CD4-positive, alpha-beta T cell (primary cell): Measurements from ENCODE around the gene ADAMTSL1. TPM values are rescaled to one million over a fixed set of nuclear protein-coding genes. Genes with fewer than 3 reads are reported as not detected.

Source experiments
- ATAC-seq: fragments of 200-7000 bp; cut with Tn5 transposase; one replicate; pipeline ENCODE4 v1.10.0; 2022; ENCODE audit warnings: mild to moderate bottlenecking; ENCODE audit not compliant: poor library complexity
- CTCF ChIA-PET: fragments of 350-600 bp; sonication (Branson Sonifier 250); formaldehyde crosslinking; loops from one replicate; lab custom pipeline; 2021; ENCODE audit warnings: antibody characterized with exemption, inconsistent platforms; lab: Charles Lee
- POLR2A ChIA-PET: fragments of 350-600 bp; sonication (Branson Sonifier 250); formaldehyde crosslinking; loops from one replicate; lab custom pipeline; 2021; ENCODE audit warnings: antibody characterized with exemption, inconsistent platforms; lab: Charles Lee
- DNase-seq, 14 experiments: peaks; one replicate each; pipeline ENCODE4 v3.0.0-alpha.2; 2013 to 2020; ENCODE audit warnings: mixed read lengths in 2 of 14
- H3K27ac ChIP-seq, 2 donors: one replicate each; pipeline versions ENCODE4 v1.5.1 to v1.7.0; 2013; ENCODE audit warnings: low read length in 2 of 2, low read depth in 1 of 2, mild to moderate bottlenecking in 1 of 2
- H3K27me3 ChIP-seq, 2 experiments: 1 replicate in 1 of 2; 2 replicates in 1 of 2; pipeline versions ENCODE4 v1.6.1 to v1.7.0; 2013; ENCODE audit warnings: low read length in 2 of 2, control low read depth in 1 of 2, mild to moderate bottlenecking in 1 of 2, moderate library complexity in 1 of 2; ENCODE audit not compliant: insufficient read depth in 2 of 2, control insufficient read depth in 1 of 2
- H3K36me3 ChIP-seq: one replicate; pipeline ENCODE4 v1.6.1; 2013; ENCODE audit warnings: low read length, control low read depth; ENCODE audit not compliant: insufficient read depth
- H3K4me1 ChIP-seq: one replicate; pipeline ENCODE4 v1.6.1; 2013; ENCODE audit warnings: low read length, control low read depth; ENCODE audit not compliant: insufficient read depth
- H3K4me3 ChIP-seq: one replicate; pipeline ENCODE4 v1.5.1; 2013; ENCODE audit warnings: mild to moderate bottlenecking, low read length, moderate library complexity
- H3K9me3 ChIP-seq, 2 experiments: 1 replicate in 1 of 2; 2 replicates in 1 of 2; pipeline versions ENCODE4 v1.6.1 to v1.7.0; 2013; ENCODE audit warnings: low read length in 2 of 2, mild to moderate bottlenecking in 2 of 2, control low read depth in 1 of 2, moderate library complexity in 1 of 2; ENCODE audit not compliant: control insufficient read depth in 1 of 2, insufficient read depth in 1 of 2
- H3K27ac Mint-ChIP-seq: one replicate; pipeline ENCODE4 v1.8.0; 2020; ENCODE audit warnings: mixed read lengths
- H3K27me3 Mint-ChIP-seq: one replicate; pipeline ENCODE4 v1.8.0; 2021; ENCODE audit warnings: mixed read lengths
- H3K36me3 Mint-ChIP-seq: one replicate; pipeline ENCODE4 v1.8.0; 2021; ENCODE audit warnings: low read depth, mixed read lengths
- H3K4me1 Mint-ChIP-seq: one replicate; pipeline ENCODE4 v1.8.0; 2021; ENCODE audit warnings: low read depth, mixed read lengths
- H3K4me3 Mint-ChIP-seq: one replicate; pipeline ENCODE4 v1.8.0; 2020; ENCODE audit warnings: mild to moderate bottlenecking, mixed read lengths
- H3K9me3 Mint-ChIP-seq: one replicate; pipeline ENCODE4 v1.8.0; 2020; ENCODE audit warnings: mixed read lengths
- CTCF ChIP-seq: fragments of 200-600 bp; IDR thresholded peaks from one replicate; pipeline ENCODE4 v1.8.0; 2022; ENCODE audit warnings: antibody characterized with exemption, mild to moderate bottlenecking
- intact Hi-C, 2 experiments: fragments of 100-400 bp; cut with DNase I in 1 of 2; cut with micrococcal nuclease in 1 of 2; formaldehyde crosslinking; loops; one replicate each; pipeline versions ENCODE4 v1.15.1 to v1.9.0; 2023 to 2025; cut with DNase I, micrococcal nuclease
- total RNA-seq, 174 experiments: library from RNA in 2 of 174; stranded (reverse) in 2 of 174; gene quantifications; one replicate each; pipeline ENCODE4 v1.2.3 and lab custom pipeline; 2021 to 2026

Gene ADAMTSL1
- total RNA-seq, 2 experiments from 2014 or later = not detected

DNA sequence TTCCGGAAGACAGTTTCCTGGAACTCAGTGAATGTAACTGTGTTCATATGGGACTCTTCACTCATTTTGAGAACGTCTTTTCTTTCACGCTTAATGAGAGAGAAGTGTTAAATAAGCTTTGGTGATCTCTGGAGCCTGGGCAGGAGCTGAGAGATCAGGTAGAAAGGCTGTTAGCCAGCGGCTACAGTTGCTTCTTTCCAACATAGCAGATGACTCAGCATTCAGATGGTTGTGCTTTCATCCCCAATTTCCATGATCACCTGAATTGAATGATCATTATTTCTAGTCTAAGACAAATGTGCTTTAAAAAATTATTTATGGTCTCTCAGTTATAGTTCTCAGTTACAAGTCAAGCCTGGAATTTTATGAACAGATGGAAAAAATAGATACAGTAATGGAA, 234.5 kb downstream of the ADAMTSL1 start:
- no peaks in the 10 kb centered on the region for H3K9me3 Mint-ChIP-seq
- H3K4me1 Mint-ChIP-seq = no peaks in the 10 kb centered on the region
- no peak overlapping the region for H3K4me3 Mint-ChIP-seq
- Histone ChIP-seq H3K27ac (no peak overlapping the region), H3K4me1 (no peaks in the 10 kb centered on the region), H3K4me3 (no peak overlapping the region), H3K27me3 (peaks cover 0 to 7% of the 10 kb centered on the region in 2 experiments), H3K9me3 (no peaks in the 10 kb centered on the region), H3K36me3 (no peaks in the 10 kb centered on the region)
- TF ChIP-seq CTCF = no peak
- CTCF ChIA-PET = no interaction called here
- intact Hi-C loops = no loop called here
- ATAC-seq (no peak), DNase-seq (no peak)
- H3K36me3 Mint-ChIP-seq = no peaks in the 10 kb centered on the region
- H3K27me3 Mint-ChIP-seq = peaks cover 6% of the 10 kb centered on the region
- POLR2A ChIA-PET = no interaction called here
- no peak overlapping the region for H3K27ac Mint-ChIP-seq

GRCh38 chr9:18710065-18710464, 236.1 kb downstream of the ADAMTSL1 start:
- ChIA-PET CTCF (no interaction called here), POLR2A (no interaction called here)
- Mint-ChIP-seq H3K36me3 (no peaks in the 10 kb centered on the region), H3K4me3 (no peak overlapping the region), H3K27ac (no peak overlapping the region), H3K4me1 (no peaks in the 10 kb centered on the region), H3K9me3 (no peaks in the 10 kb centered on the region), H3K27me3 (peaks cover 6% of the 10 kb centered on the region)
- Histone ChIP-seq H3K27me3 (peaks cover 0 to 7% of the 10 kb centered on the region in 2 experiments), H3K4me1 (no peaks in the 10 kb centered on the region), H3K36me3 (no peaks in the 10 kb centered on the region), H3K27ac (no peak overlapping the region), H3K9me3 (no peaks in the 10 kb centered on the region), H3K4me3 (no peak overlapping the region)
- no peak for TF ChIP-seq CTCF
- DNase-seq (no peak), ATAC-seq (no peak)
- intact Hi-C loops = no loop called here

GRCh38 chr9:18717759-18718158, 243.8 kb downstream of the ADAMTSL1 start:
- H3K9me3 ChIP-seq = no peaks in the 10 kb centered on the region
- ChIA-PET CTCF (no interaction called here), POLR2A (no interaction called here)
- no peak for ATAC-seq
- H3K27me3 Mint-ChIP-seq = no peaks in the 10 kb centered on the region
- no peaks in the 10 kb centered on the region for H3K4me1 ChIP-seq
- no peak for DNase-seq
- no peak overlapping the region for H3K27ac Mint-ChIP-seq
- no peaks in the 10 kb centered on the region for H3K27me3 ChIP-seq
- no peaks in the 10 kb centered on the region for H3K36me3 Mint-ChIP-seq
- no peak overlapping the region for H3K4me3 ChIP-seq
- TF ChIP-seq CTCF = no peak
- H3K27ac ChIP-seq = no peak overlapping the region
- H3K36me3 ChIP-seq = no peaks in the 10 kb centered on the region
- no peaks in the 10 kb centered on the region for H3K9me3 Mint-ChIP-seq
- H3K4me1 Mint-ChIP-seq = no peaks in the 10 kb centered on the region
- no peak overlapping the region for H3K4me3 Mint-ChIP-seq
- intact Hi-C loops = no loop called here
